CD4-positive, alpha-beta T cell (primary cell): Measurements from ENCODE around the gene MAN1C1. TPM values are rescaled to one million over a fixed set of nuclear protein-coding genes. Genes with fewer than 3 reads are reported as not detected.
A peak's percentile ranks its signal among the peaks of the same experiment; 100 is the strongest.

Experiments
- ATAC-seq: fragments of 200-7000 bp; cut with Tn5 transposase; one replicate; pipeline ENCODE4 v1.10.0; 2022; ENCODE audit warnings: mild to moderate bottlenecking; ENCODE audit not compliant: poor library complexity
- CTCF ChIA-PET: fragments of 350-600 bp; sonication (Branson Sonifier 250); formaldehyde crosslinking; loops from one replicate; lab custom pipeline; 2021; ENCODE audit warnings: antibody characterized with exemption, inconsistent platforms; lab: Charles Lee
- POLR2A ChIA-PET: fragments of 350-600 bp; sonication (Branson Sonifier 250); formaldehyde crosslinking; loops from one replicate; lab custom pipeline; 2021; ENCODE audit warnings: antibody characterized with exemption, inconsistent platforms; lab: Charles Lee
- DNase-seq, 14 experiments: peaks; one replicate each; pipeline ENCODE4 v3.0.0-alpha.2; 2013 to 2020; ENCODE audit warnings: mixed read lengths in 2 of 14
- H3K27ac ChIP-seq, 2 donors: one replicate each; pipeline versions ENCODE4 v1.5.1 to v1.7.0; 2013; ENCODE audit warnings: low read length in 2 of 2, low read depth in 1 of 2, mild to moderate bottlenecking in 1 of 2
- H3K27me3 ChIP-seq, 2 experiments: 1 replicate in 1 of 2; 2 replicates in 1 of 2; pipeline versions ENCODE4 v1.6.1 to v1.7.0; 2013; ENCODE audit warnings: low read length in 2 of 2, control low read depth in 1 of 2, mild to moderate bottlenecking in 1 of 2, moderate library complexity in 1 of 2; ENCODE audit not compliant: insufficient read depth in 2 of 2, control insufficient read depth in 1 of 2
- H3K36me3 ChIP-seq: one replicate; pipeline ENCODE4 v1.6.1; 2013; ENCODE audit warnings: low read length, control low read depth; ENCODE audit not compliant: insufficient read depth
- H3K4me1 ChIP-seq: one replicate; pipeline ENCODE4 v1.6.1; 2013; ENCODE audit warnings: low read length, control low read depth; ENCODE audit not compliant: insufficient read depth
- H3K4me3 ChIP-seq: one replicate; pipeline ENCODE4 v1.5.1; 2013; ENCODE audit warnings: mild to moderate bottlenecking, low read length, moderate library complexity
- H3K9me3 ChIP-seq, 2 experiments: 1 replicate in 1 of 2; 2 replicates in 1 of 2; pipeline versions ENCODE4 v1.6.1 to v1.7.0; 2013; ENCODE audit warnings: low read length in 2 of 2, mild to moderate bottlenecking in 2 of 2, control low read depth in 1 of 2, moderate library complexity in 1 of 2; ENCODE audit not compliant: control insufficient read depth in 1 of 2, insufficient read depth in 1 of 2
- H3K27ac Mint-ChIP-seq: one replicate; pipeline ENCODE4 v1.8.0; 2020; ENCODE audit warnings: mixed read lengths
- H3K27me3 Mint-ChIP-seq: one replicate; pipeline ENCODE4 v1.8.0; 2021; ENCODE audit warnings: mixed read lengths
- H3K36me3 Mint-ChIP-seq: one replicate; pipeline ENCODE4 v1.8.0; 2021; ENCODE audit warnings: low read depth, mixed read lengths
- H3K4me1 Mint-ChIP-seq: one replicate; pipeline ENCODE4 v1.8.0; 2021; ENCODE audit warnings: low read depth, mixed read lengths
- H3K4me3 Mint-ChIP-seq: one replicate; pipeline ENCODE4 v1.8.0; 2020; ENCODE audit warnings: mild to moderate bottlenecking, mixed read lengths
- H3K9me3 Mint-ChIP-seq: one replicate; pipeline ENCODE4 v1.8.0; 2020; ENCODE audit warnings: mixed read lengths
- CTCF ChIP-seq: fragments of 200-600 bp; IDR thresholded peaks from one replicate; pipeline ENCODE4 v1.8.0; 2022; ENCODE audit warnings: antibody characterized with exemption, mild to moderate bottlenecking
- intact Hi-C, 2 experiments: fragments of 100-400 bp; cut with DNase I in 1 of 2; cut with micrococcal nuclease in 1 of 2; formaldehyde crosslinking; loops; one replicate each; pipeline versions ENCODE4 v1.15.1 to v1.9.0; 2023 to 2025; cut with DNase I, micrococcal nuclease
- total RNA-seq, 174 experiments: library from RNA in 2 of 174; stranded (reverse) in 2 of 174; gene quantifications; one replicate each; pipeline ENCODE4 v1.2.3 and lab custom pipeline; 2021 to 2026

MAN1C1 gene
- total RNA-seq, 2 experiments from 2014 or later: 44.4 to 46.9 TPM

- peaks cover 74% of the 10 kb centered on the region for H3K4me1 Mint-ChIP-seq
- intact Hi-C loops: no loop called here
- peak overlapping the region; percentile 61 for H3K4me3 Mint-ChIP-seq
- peaks cover 32% of the 10 kb centered on the region for H3K36me3 ChIP-seq
- H3K27me3 Mint-ChIP-seq: no peaks in the 10 kb centered on the region
- peaks cover 67% of the 10 kb centered on the region for H3K36me3 Mint-ChIP-seq
- ATAC-seq (no peak), DNase-seq (no peak)
- peak overlapping the region; percentile 82 for H3K27ac Mint-ChIP-seq
- H3K27me3 ChIP-seq: no peaks in the 10 kb centered on the region
- H3K9me3 Mint-ChIP-seq: no peaks in the 10 kb centered on the region
- H3K27ac ChIP-seq: no peak overlapping the region
- no peak for TF ChIP-seq CTCF
- POLR2A ChIA-PET: interaction anchor here (1.2 kb wide), 1 partner anchor 10 kb away, joined by 3 read pairs; no protein-coding TSS in a partner anchor
- CTCF ChIA-PET: no interaction called here
- H3K4me3 ChIP-seq: no peak overlapping the region
- peaks cover 75% of the 10 kb centered on the region for H3K4me1 ChIP-seq
- no peaks in the 10 kb centered on the region for H3K9me3 ChIP-seq
Observed at GRCh38 chr1:25647106-25647505, 30.5 kb downstream of the MAN1C1 start.

- Histone ChIP-seq H3K27me3 (no peaks in the 10 kb centered on the region), H3K9me3 (no peaks in the 10 kb centered on the region), H3K4me1 (peaks cover 67% of the 10 kb centered on the region), H3K36me3 (peaks cover 35% of the 10 kb centered on the region), H3K4me3 (no peak overlapping the region), H3K27ac (no peak overlapping the region)
- intact Hi-C loops: no loop called here
- H3K4me1 Mint-ChIP-seq: peaks cover 69% of the 10 kb centered on the region
- H3K27me3 Mint-ChIP-seq: no peaks in the 10 kb centered on the region
- ChIA-PET POLR2A (interaction anchor here (1.1 to 1.2 kb wide), 2 partner anchors 11 to 127 kb away, joined by 3 read pairs; no protein-coding TSS in a partner anchor), CTCF (no interaction called here)
- H3K9me3 Mint-ChIP-seq: no peaks in the 10 kb centered on the region
- peak overlapping the region; percentile 82 for H3K27ac Mint-ChIP-seq
- peak in 1 of 14 experiments; percentile 16 for DNase-seq
- no peak for TF ChIP-seq CTCF
- ATAC-seq: no peak
- no peak overlapping the region for H3K4me3 Mint-ChIP-seq
- H3K36me3 Mint-ChIP-seq: peaks cover 67% of the 10 kb centered on the region
Observed at GRCh38 chr1:25647863-25648262, 31.3 kb downstream of the MAN1C1 start.

- POLR2A ChIA-PET: interaction anchor here (1.1 kb wide), 1 partner anchor 126 kb away, joined by 3 read pairs; no protein-coding TSS in a partner anchor
- DNase-seq (peak in 1 of 14 experiments; percentile 20), ATAC-seq (no peak)
- Histone ChIP-seq H3K27me3 (no peaks in the 10 kb centered on the region), H3K4me3 (no peak overlapping the region), H3K4me1 (peaks cover 64% of the 10 kb centered on the region), H3K36me3 (peaks cover 35% of the 10 kb centered on the region), H3K27ac (no peak overlapping the region), H3K9me3 (no peaks in the 10 kb centered on the region)
- intact Hi-C loops: no loop called here
- CTCF ChIA-PET: no interaction called here
- Mint-ChIP-seq H3K36me3 (peaks cover 73% of the 10 kb centered on the region), H3K9me3 (no peaks in the 10 kb centered on the region), H3K27ac (peak overlapping the region; percentile 82), H3K4me3 (no peak overlapping the region), H3K27me3 (no peaks in the 10 kb centered on the region), H3K4me1 (peaks cover 73% of the 10 kb centered on the region)
- no peak for TF ChIP-seq CTCF
Observed at GRCh38 chr1:25648681-25649440, 32.3 kb downstream of the MAN1C1 start.
